ENCODE measurements around the gene ERO1A.

DNA sequence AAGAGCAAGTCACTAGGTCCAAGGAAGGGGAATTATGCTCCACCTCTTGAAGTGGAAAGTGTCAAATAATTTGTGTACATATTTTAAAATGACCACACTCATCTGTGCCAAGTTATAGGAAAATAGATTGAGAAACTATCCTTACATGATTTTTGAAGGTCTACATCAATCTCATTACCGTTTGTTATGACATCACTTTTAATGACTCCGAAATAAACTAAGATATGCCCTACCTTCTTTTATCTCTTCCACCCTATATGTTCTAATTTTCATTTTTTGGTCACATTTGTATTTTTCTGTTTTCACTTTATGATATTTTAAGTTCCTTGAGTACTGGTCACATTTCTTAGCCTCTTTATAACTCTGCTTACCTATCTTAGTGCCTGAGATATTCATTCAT lies 8.3 kb upstream of the ERO1A start:
- TF ChIP-seq CTCF (optimal IDR thresholded peaks at IDR 0.05 in 1 of 3, IDR thresholded peaks at IDR 0.05 in 1 of 3, conservative IDR thresholded peaks at IDR 0.05 in 1 of 3; ENCODE audit: extremely low read depth in 1 of 3, insufficient read depth in 2 of 3, low read length in 3 of 3) (no peak), EZH2 (IDR thresholded peaks at IDR 0.05; ENCODE audit: low read length) (no peak)
